Measurements from ENCODE around the gene UTP14A. TPM values are rescaled to one million over a fixed set of nuclear protein-coding genes. Genes with fewer than 3 reads are reported as not detected.

Gene UTP14A
- total RNA-seq, 1 experiment from 2014 or later, result 55.4 TPM

DNA sequence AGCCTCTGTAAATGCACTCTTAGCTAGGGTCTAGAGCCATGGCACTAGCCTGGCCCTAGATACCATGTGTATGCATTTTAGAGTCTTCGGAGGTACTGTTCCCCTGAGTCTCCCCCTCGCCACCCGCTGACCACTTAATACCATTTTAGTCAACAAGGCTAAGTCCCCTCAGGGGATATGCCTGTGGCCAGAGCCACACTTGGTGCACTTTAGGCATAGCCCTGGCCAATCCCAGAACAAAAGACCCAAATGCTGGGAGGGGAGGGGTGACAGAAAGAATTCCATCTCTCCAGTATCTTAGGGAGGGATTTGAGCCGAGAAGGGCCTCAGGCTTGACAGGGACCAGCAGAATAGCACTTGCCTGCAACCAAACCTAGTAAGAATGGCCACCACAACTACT is 47.9 kb downstream of the UTP14A start:
- Histone ChIP-seq H3K4me1 (replicated peaks; ENCODE audit: insufficient read depth) (peaks cover 6% of the 10 kb centered on the region; the same call in 1 of the 2 replicates), H4K20me1 (ENCODE audit: insufficient read depth) (no peaks in the 10 kb centered on the region), H3K4me2 (no peak overlapping the region), H3K79me2 (ENCODE audit: low read depth) (no peaks in the 10 kb centered on the region), H3K36me3 (ENCODE audit: low read depth) (no peaks in the 10 kb centered on the region), H3K4me3 (no peak overlapping the region), H2AFZ (no peak overlapping the region), H3K9me3 (ENCODE audit: insufficient read depth, low read depth) (no peaks in the 10 kb centered on the region), H3K27me3 (ENCODE audit: insufficient read depth, low read depth) (no peaks in the 10 kb centered on the region), H3F3A (ENCODE audit: insufficient read depth, low read depth) (peaks cover 7% of the 10 kb centered on the region; the same call in 1 of the 2 replicates), H3K27ac (no peak overlapping the region), H3K9me2 (ENCODE audit: insufficient read depth) (no peaks in the 10 kb centered on the region)
- intact Hi-C loops (cut with micrococcal nuclease; ENCODE audit: unreplicated experiment), result no loop called here
- no peak for TF ChIP-seq EZH2 (IDR thresholded peaks at IDR 0.05; ENCODE audit: low read depth)
- TF ChIP-seq, protein P1, sequence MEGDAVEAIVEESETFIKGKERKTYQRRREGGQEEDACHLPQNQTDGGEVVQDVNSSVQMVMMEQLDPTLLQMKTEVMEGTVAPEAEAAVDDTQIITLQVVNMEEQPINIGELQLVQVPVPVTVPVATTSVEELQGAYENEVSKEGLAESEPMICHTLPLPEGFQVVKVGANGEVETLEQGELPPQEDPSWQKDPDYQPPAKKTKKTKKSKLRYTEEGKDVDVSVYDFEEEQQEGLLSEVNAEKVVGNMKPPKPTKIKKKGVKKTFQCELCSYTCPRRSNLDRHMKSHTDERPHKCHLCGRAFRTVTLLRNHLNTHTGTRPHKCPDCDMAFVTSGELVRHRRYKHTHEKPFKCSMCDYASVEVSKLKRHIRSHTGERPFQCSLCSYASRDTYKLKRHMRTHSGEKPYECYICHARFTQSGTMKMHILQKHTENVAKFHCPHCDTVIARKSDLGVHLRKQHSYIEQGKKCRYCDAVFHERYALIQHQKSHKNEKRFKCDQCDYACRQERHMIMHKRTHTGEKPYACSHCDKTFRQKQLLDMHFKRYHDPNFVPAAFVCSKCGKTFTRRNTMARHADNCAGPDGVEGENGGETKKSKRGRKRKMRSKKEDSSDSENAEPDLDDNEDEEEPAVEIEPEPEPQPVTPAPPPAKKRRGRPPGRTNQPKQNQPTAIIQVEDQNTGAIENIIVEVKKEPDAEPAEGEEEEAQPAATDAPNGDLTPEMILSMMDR (conservative IDR thresholded peaks at IDR 0.05), result no peak
- no peak for DNase-seq
- BruUV-seq (replicated peaks), result no TSS peak
- ChIA-PET POLR2A (ENCODE audit: unreplicated experiment) (no interaction called here), CTCF (no interaction called here)

DNA sequence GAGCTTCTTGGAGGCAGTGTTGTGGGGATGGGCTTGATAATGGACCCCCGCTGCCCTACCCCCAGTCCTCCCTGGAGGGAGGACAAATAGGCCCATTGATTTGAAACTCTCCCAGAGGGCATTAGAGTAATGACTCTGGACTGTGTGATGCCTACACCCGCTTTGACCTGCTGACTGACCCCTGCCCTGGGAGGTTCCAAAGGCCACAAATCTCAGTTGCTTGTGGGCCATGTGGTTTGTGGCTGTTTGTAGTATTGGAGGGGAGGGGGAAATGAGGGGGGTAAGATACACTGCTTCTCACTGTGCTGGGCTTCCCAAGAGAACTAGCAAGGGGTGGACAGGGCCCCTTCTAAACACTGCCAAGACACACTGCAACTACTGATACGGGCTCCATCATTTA is 48.8 kb downstream of the UTP14A start:
- no peak for DNase-seq
- H2AFZ ChIP-seq, result no peak overlapping the region
- peaks cover 6% of the 10 kb centered on the region; the same call in 1 of the 2 replicates for H3K4me1 ChIP-seq (replicated peaks; ENCODE audit: insufficient read depth)
- BruUV-seq (replicated peaks), result no TSS peak
- ChIA-PET CTCF (no interaction called here), POLR2A (ENCODE audit: unreplicated experiment) (no interaction called here)
- H3K4me3 ChIP-seq, result no peak overlapping the region
- H3K9me3 ChIP-seq (ENCODE audit: insufficient read depth, low read depth), result no peaks in the 10 kb centered on the region
- no peaks in the 10 kb centered on the region for H3K36me3 ChIP-seq (ENCODE audit: low read depth)
- TF ChIP-seq, protein P1 (conservative IDR thresholded peaks at IDR 0.05), result no peak
- TF ChIP-seq EZH2 (IDR thresholded peaks at IDR 0.05; ENCODE audit: low read depth), result no peak
- no peak overlapping the region for H3K27ac ChIP-seq
- peaks cover 7% of the 10 kb centered on the region; the same call in 1 of the 2 replicates for H3F3A ChIP-seq (ENCODE audit: insufficient read depth, low read depth)
- no peaks in the 10 kb centered on the region for H3K9me2 ChIP-seq (ENCODE audit: insufficient read depth)
- intact Hi-C loops (cut with micrococcal nuclease; ENCODE audit: unreplicated experiment), result no loop called here
- H4K20me1 ChIP-seq (ENCODE audit: insufficient read depth), result no peaks in the 10 kb centered on the region
- no peak overlapping the region for H3K4me2 ChIP-seq
- H3K79me2 ChIP-seq (ENCODE audit: low read depth), result no peaks in the 10 kb centered on the region
- no peaks in the 10 kb centered on the region for H3K27me3 ChIP-seq (ENCODE audit: insufficient read depth, low read depth)

GRCh38 chrX:129955682-129956081 is 49.7 kb downstream of the UTP14A start:
- no peaks in the 10 kb centered on the region for H3K36me3 ChIP-seq (ENCODE audit: low read depth)
- POLR2A ChIA-PET (ENCODE audit: unreplicated experiment), result no interaction called here
- H3K9me3 ChIP-seq (ENCODE audit: insufficient read depth, low read depth), result no peaks in the 10 kb centered on the region
- peaks cover 6% of the 10 kb centered on the region; the same call in 1 of the 2 replicates for H3K4me1 ChIP-seq (replicated peaks; ENCODE audit: insufficient read depth)
- DNase-seq, result no peak
- no peak overlapping the region for H2AFZ ChIP-seq
- TF ChIP-seq, protein P1 (conservative IDR thresholded peaks at IDR 0.05), result no peak
- TF ChIP-seq EZH2 (IDR thresholded peaks at IDR 0.05; ENCODE audit: low read depth), result no peak
- intact Hi-C loops (cut with micrococcal nuclease; ENCODE audit: unreplicated experiment), result no loop called here
- no TSS peak for BruUV-seq (replicated peaks)
- H3K4me2 ChIP-seq, result no peak overlapping the region
- H3K4me3 ChIP-seq, result no peak overlapping the region
- H4K20me1 ChIP-seq (ENCODE audit: insufficient read depth), result no peaks in the 10 kb centered on the region
- CTCF ChIA-PET, result no interaction called here
- H3K27ac ChIP-seq, result no peak overlapping the region
- H3K27me3 ChIP-seq (ENCODE audit: insufficient read depth, low read depth), result no peaks in the 10 kb centered on the region
- no peaks in the 10 kb centered on the region for H3K79me2 ChIP-seq (ENCODE audit: low read depth)
- H3F3A ChIP-seq (ENCODE audit: insufficient read depth, low read depth), result peaks cover 14% of the 10 kb centered on the region; the same call in 1 of the 2 replicates
- H3K9me2 ChIP-seq (ENCODE audit: insufficient read depth), result no peaks in the 10 kb centered on the region

Data from PC-9 (cell line).